GM15510 (cell line): ENCODE data around the gene FSD2.

ENCODE experiments used
- POLR2A ChIP-seq: IDR thresholded peaks from 3 replicates; pipeline ENCODE4 v1.6.1; 2011; ENCODE audit warnings: borderline replicate concordance; ENCODE audit not compliant: insufficient read length; ENCODE audit errors: extremely low read depth

The FSD2 gene

GRCh38 chr15:82839136-82839535, 33.3 kb upstream of the FSD2 start:
- TF ChIP-seq POLR2A, result no peak

GRCh38 chr15:82838096-82838735, 32.3 kb upstream of the FSD2 start:
- no peak for TF ChIP-seq POLR2A

GRCh38 chr15:82835391-82835917, 29.6 kb upstream of the FSD2 start:
- TF ChIP-seq POLR2A, result no peak

GRCh38 chr15:82833362-82833682, 27.5 kb upstream of the FSD2 start:
- no peak for TF ChIP-seq POLR2A

GRCh38 chr15:82832601-82833361, 26.9 kb upstream of the FSD2 start:
- TF ChIP-seq POLR2A, result no peak

- no peak for TF ChIP-seq POLR2A
These were observed 26.2 kb upstream of the FSD2 start for GRCh38 chr15:82831894-82832600.

GRCh38 chr15:82830427-82831173, 24.7 kb upstream of the FSD2 start:
- TF ChIP-seq POLR2A, result no peak

- no peak for TF ChIP-seq POLR2A
These were observed 23.4 kb upstream of the FSD2 start for GRCh38 chr15:82829234-82829633.

- TF ChIP-seq POLR2A, result no peak
These were observed 22.2 kb upstream of the FSD2 start for GRCh38 chr15:82828075-82828474.

GRCh38 chr15:82823049-82823448, 17.2 kb upstream of the FSD2 start:
- no peak for TF ChIP-seq POLR2A

GRCh38 chr15:82820128-82820527, 14.3 kb upstream of the FSD2 start:
- TF ChIP-seq POLR2A, result no peak

- TF ChIP-seq POLR2A, result no peak
These were observed 7.1 kb upstream of the FSD2 start for GRCh38 chr15:82812994-82813393.

GRCh38 chr15:82810890-82811426, 5.1 kb upstream of the FSD2 start:
- no peak for TF ChIP-seq POLR2A

- TF ChIP-seq POLR2A, result peak; percentile 26
These were observed 4.4 kb upstream of the FSD2 start for GRCh38 chr15:82810061-82810889.
